ENCODE data around the gene SPINK4.

The SPINK4 gene, protein sequence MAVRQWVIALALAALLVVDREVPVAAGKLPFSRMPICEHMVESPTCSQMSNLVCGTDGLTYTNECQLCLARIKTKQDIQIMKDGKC

GRCh38 chr9:33239921-33240320, at the start of gene SPINK4:
SPINK4 (plus strand) TSS chr9:33240167; CDS start chr9:33240209, 42 bp downstream.
- no peak for DNase-seq (ENCODE audit: low spot score)

GRCh38 chr9:33192493-33193255, 47.3 kb upstream of the SPINK4 start:
- no peak for DNase-seq (ENCODE audit: low spot score)

DNA sequence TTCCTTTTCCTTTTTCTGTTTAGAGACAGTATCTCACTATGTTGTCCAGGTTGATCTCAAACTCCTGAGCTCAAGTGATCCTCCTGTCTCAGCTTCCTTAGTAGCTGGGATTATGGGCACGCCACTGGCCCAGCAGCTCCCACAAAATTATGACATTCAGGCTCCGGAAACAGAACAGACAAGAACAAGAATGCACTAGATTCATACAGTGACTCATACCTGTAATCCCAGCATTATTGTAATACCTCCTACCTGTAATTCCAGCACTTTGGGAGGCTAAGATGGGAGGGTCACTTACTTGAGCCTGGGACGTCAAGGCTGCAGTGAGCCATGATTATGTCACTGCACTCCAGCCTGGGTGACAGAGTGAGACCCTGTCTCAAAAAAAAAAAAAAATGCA, 46.1 kb upstream of the SPINK4 start:
- no peak for DNase-seq (ENCODE audit: low spot score)

- no peak for DNase-seq (ENCODE audit: low spot score)
These were observed 43.2 kb upstream of the SPINK4 start for GRCh38 chr9:33196736-33197135.

GRCh38 chr9:33197279-33198152, 42.5 kb upstream of the SPINK4 start:
- DNase-seq (ENCODE audit: low spot score): peak; percentile 25

DNA sequence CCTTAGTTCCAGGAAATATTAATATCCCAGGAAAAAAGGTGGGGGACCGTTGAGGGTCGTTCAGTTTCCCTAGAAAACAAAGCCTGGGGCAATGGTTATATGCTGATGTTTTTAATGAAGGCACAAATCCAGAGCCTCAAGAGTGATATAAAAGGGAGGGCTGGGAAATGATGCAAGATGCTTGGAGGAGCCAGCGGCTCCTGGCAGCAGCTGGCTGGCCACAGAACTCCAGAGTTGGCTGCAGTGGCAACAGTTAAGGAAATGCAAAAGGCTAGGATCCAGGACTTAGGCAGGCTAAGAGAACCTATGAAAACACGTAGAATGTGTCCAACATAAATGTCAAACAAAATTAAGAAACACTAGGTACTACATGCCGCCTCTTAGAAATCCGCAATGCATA, 41.8 kb upstream of the SPINK4 start:
- DNase-seq (ENCODE audit: low spot score): peak; percentile 80

- no peak for DNase-seq (ENCODE audit: low spot score)
These were observed 37.9 kb upstream of the SPINK4 start for GRCh38 chr9:33202018-33202417.

DNA sequence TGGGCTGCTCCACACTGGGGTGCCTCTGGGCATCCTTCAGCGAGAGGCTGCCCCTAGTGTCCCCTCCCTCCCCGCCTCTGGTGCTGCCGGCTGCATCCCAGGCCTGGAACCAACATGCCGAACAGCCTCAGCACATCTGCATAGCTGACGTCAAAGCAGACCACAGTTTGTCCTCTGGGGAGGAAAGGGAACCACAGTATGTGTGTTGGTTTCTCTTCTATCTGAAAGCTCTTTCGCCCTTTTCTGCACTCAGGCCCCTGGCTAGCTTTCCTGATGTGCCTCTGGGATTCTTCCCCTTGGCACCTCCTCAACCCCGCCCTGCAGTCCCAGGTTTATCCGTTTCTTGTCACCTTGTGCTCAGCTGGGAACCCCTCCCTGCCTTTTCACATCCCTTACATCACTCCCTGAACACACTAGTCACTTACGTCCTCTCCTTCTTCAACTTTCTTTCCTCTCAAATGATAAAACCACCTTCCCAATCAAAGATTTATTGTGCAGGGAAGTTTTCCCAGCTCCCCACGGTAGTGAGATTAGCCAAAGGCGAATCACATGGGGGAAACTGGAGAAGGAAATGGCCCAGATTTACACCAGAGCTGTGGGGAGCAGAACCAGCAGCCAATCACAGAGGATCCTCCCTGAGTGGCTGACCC, 37.3 kb upstream of the SPINK4 start:
- DNase-seq (ENCODE audit: low spot score): peak; percentile 69

DNA sequence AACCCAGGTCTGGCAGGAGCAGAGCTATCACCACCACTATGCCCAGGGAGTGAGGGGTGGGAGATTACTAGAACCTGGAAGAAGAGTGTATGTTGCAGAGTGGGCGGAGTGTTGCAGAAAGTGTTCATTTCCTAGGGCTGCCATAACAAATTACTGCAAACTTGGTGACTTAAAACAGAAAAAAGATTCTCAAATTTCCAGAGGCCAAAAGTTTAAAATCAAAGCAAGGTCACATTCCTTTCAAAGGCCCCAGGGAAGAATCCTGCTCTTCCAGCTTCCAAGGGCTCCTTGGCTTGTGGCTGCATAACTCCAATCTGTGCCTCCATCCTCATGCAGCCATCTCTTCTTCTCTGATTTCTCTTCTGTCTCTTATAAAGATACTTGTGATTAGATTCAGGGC, 30.6 kb upstream of the SPINK4 start:
- no peak for DNase-seq (ENCODE audit: low spot score)

GRCh38 chr9:33210006-33210715, 29.8 kb upstream of the SPINK4 start:
- DNase-seq (ENCODE audit: low spot score): no peak

GRCh38 chr9:33211695-33212393, 28.1 kb upstream of the SPINK4 start:
- no peak for DNase-seq (ENCODE audit: low spot score)

DNA sequence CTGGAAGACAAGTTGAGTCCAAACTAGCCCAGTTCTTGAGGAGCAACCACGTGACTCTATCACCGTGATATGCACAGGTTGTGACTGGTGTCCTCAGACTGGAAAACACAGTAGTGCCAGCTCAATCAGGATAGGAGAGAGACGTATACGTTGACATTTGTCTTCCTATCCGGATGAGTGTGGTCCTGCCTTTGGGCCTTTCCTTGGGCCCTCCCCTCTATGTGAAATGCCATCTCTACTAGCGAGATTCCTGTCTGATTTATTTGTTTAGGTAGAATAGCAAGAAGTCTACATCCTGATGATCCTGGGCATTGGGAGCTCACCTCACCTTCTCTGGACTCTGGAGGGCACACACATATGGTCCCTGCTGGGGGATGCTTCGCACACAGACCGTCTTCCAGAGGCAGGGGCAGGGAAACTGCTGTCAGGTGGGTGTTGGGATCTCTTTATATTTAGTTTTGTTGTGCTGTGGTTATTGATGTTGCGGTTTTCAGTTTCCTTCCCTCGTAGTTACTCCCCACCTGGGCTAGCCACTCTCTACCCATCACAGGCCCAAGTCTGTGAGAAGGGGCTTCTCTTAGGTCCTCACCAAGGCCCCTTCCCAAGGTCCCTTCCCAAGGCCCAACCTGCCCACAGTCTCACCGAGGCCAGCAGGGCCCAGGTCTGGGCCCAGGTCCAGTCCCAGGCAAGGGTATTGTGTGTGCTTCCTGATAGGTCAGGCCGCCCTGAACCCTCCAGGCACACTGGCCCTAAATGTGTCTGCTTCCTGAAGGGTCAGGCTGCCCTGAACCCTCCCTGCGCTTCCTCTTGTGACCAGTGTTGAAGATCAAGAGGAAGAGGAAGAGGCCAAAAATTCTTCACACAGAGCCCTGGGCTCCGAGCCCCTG, 19.0 kb upstream of the SPINK4 start:
- DNase-seq (ENCODE audit: low spot score): no peak

DNA sequence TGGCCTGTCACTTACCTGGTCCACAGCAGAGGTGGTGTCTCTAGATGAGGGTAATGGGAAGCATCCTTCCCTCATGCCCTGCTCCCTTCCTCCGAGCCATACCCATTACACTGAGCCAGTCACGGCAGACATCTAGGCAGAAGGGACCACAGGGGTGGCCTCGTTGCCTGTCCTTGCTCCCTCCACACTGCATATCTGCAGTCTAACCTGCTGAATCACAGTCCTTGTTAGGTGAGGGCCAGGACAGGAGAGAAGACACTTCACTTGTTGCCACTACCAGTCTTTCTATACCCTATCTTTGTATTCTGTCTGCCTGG, 18.4 kb upstream of the SPINK4 start:
- DNase-seq (ENCODE audit: low spot score): no peak

GRCh38 chr9:33222031-33222430, 17.9 kb upstream of the SPINK4 start:
- DNase-seq (ENCODE audit: low spot score): no peak

- DNase-seq (ENCODE audit: low spot score): no peak
These were observed 16.3 kb upstream of the SPINK4 start for GRCh38 chr9:33223696-33224095.

- DNase-seq (ENCODE audit: low spot score): peak; percentile 63
These were observed 14.4 kb upstream of the SPINK4 start for GRCh38 chr9:33225319-33226147.

GRCh38 chr9:33227008-33227398, 13.0 kb upstream of the SPINK4 start:
- DNase-seq (ENCODE audit: low spot score): no peak

- DNase-seq (ENCODE audit: low spot score): no peak
These were observed 12.2 kb upstream of the SPINK4 start for GRCh38 chr9:33227741-33228140.

DNA sequence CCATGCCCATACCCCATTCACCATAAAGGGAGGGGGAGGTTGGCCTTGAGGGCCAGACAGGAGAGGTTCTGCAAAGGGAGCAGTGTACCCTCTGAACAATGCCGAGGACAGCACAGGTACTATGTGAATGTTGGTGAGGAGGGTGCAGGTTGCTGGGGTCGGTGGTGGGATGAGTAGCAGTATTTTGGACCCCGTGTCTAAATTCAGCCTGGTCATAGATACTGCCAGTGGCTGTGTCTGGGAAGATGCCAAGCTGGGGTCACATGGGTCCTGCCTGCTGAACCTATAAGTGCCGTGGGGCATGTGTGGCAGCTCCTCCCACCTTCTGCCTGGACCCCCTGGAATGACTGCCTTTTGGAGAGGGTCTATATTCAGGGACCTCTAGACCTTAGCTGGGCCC, 11.4 kb upstream of the SPINK4 start:
- DNase-seq (ENCODE audit: low spot score): no peak

Measured in AG20443 (cell line).